Loucy (cell line): Measurements from ENCODE around the gene STON2.

ENCODE experiments used
- H2AFZ ChIP-seq: fragments of 200-600 bp; sonication (generic); 2 replicates; pipeline ENCODE4 v1.6.0; 2016; ENCODE audit warnings: antibody characterized with exemption, mild to moderate bottlenecking, low read length, moderate library complexity
- H3F3A ChIP-seq: fragments of 200-600 bp; 2 replicates; pipeline ENCODE4 v1.6.0; 2016; ENCODE audit warnings: antibody characterized with exemption, low read depth, mild to moderate bottlenecking
- H3K27me3 ChIP-seq: fragments of 200-600 bp; sonication (generic); 2 replicates; pipeline ENCODE4 v1.6.1; 2014; ENCODE audit warnings: low read length, mild to moderate bottlenecking; ENCODE audit not compliant: insufficient read depth, poor library complexity, severe bottlenecking
- H3K36me3 ChIP-seq: fragments of 200-600 bp; sonication (generic); 2 replicates; pipeline ENCODE4 v1.6.1; 2016; ENCODE audit warnings: low read length; ENCODE audit not compliant: insufficient read depth
- H3K4me1 ChIP-seq: fragments of 200-600 bp; sonication (generic); 2 replicates; pipeline ENCODE4 v1.5.1; 2014; ENCODE audit warnings: low read length, mild to moderate bottlenecking; ENCODE audit not compliant: insufficient read depth, poor library complexity, severe bottlenecking
- H3K4me2 ChIP-seq: fragments of 200-600 bp; sonication (generic); 2 replicates; pipeline ENCODE4 v1.6.0; 2014; ENCODE audit warnings: antibody characterized with exemption, low read length, low read depth, mild to moderate bottlenecking; ENCODE audit not compliant: poor library complexity, severe bottlenecking
- H3K4me3 ChIP-seq: fragments of 200-600 bp; sonication (generic); 2 replicates; pipeline ENCODE4 v1.5.1; 2014; ENCODE audit warnings: low read length, mild to moderate bottlenecking, mixed read lengths; ENCODE audit not compliant: poor library complexity, severe bottlenecking
- H3K79me2 ChIP-seq: fragments of 200-600 bp; sonication (generic); 2 replicates; pipeline ENCODE4 v1.6.1; 2014; ENCODE audit warnings: low read length; ENCODE audit not compliant: insufficient read depth
- H3K9ac ChIP-seq: fragments of 200-600 bp; sonication (generic); 2 replicates; pipeline ENCODE4 v1.6.0; 2014; ENCODE audit warnings: mild to moderate bottlenecking, low read depth, low read length, moderate library complexity; ENCODE audit not compliant: poor library complexity, severe bottlenecking
- H3K9me2 ChIP-seq: fragments of 200-600 bp; sonication (generic); replicated peaks from 2 replicates; pipeline ENCODE4 v1.6.1; 2016; ENCODE audit warnings: low read depth, low read length, mixed read lengths
- H3K9me3 ChIP-seq: fragments of 200-600 bp; sonication (generic); 2 replicates; pipeline ENCODE4 v1.6.1; 2014; ENCODE audit warnings: mild to moderate bottlenecking, antibody characterized with exemption, low read length, low read depth; ENCODE audit not compliant: insufficient read depth
- H4K20me1 ChIP-seq: fragments of 200-600 bp; sonication (generic); 2 replicates; pipeline ENCODE4 v1.6.0; 2014; ENCODE audit warnings: antibody characterized with exemption, low read length, mild to moderate bottlenecking; ENCODE audit not compliant: insufficient read depth, poor library complexity, severe bottlenecking
- EZH2phosphoT487 ChIP-seq: fragments of 200-600 bp; IDR thresholded peaks from 2 replicates; pipeline ENCODE4 v1.6.1; 2018; ENCODE audit warnings: antibody characterized with exemption, mild to moderate bottlenecking, moderate library complexity, borderline replicate concordance
- TF ChIP-seq, protein P1 (sequence below): fragments of 200-600 bp; sonication (generic); conservative IDR thresholded peaks from 2 replicates; pipeline ENCODE4 v1.5.1; 2014; ENCODE audit warnings: mild to moderate bottlenecking, antibody characterized with exemption, low read length

Gene STON2

GRCh38 chr14:81326451-81326850 is 73.7 kb downstream of the STON2 start:
- no peaks in the 10 kb centered on the region for H4K20me1 ChIP-seq
- no peaks in the 10 kb centered on the region for H3K9me2 ChIP-seq
- H2AFZ ChIP-seq = no peak overlapping the region
- H3K27me3 ChIP-seq = no peaks in the 10 kb centered on the region
- H3K79me2 ChIP-seq = no peaks in the 10 kb centered on the region
- no peaks in the 10 kb centered on the region for H3F3A ChIP-seq
- no peak overlapping the region for H3K4me3 ChIP-seq
- no peaks in the 10 kb centered on the region for H3K4me1 ChIP-seq
- no peak overlapping the region for H3K9ac ChIP-seq
- no peak for TF ChIP-seq EZH2phosphoT487
- TF ChIP-seq, protein P1, sequence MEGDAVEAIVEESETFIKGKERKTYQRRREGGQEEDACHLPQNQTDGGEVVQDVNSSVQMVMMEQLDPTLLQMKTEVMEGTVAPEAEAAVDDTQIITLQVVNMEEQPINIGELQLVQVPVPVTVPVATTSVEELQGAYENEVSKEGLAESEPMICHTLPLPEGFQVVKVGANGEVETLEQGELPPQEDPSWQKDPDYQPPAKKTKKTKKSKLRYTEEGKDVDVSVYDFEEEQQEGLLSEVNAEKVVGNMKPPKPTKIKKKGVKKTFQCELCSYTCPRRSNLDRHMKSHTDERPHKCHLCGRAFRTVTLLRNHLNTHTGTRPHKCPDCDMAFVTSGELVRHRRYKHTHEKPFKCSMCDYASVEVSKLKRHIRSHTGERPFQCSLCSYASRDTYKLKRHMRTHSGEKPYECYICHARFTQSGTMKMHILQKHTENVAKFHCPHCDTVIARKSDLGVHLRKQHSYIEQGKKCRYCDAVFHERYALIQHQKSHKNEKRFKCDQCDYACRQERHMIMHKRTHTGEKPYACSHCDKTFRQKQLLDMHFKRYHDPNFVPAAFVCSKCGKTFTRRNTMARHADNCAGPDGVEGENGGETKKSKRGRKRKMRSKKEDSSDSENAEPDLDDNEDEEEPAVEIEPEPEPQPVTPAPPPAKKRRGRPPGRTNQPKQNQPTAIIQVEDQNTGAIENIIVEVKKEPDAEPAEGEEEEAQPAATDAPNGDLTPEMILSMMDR = no peak
- no peaks in the 10 kb centered on the region for H3K36me3 ChIP-seq
- H3K4me2 ChIP-seq = no peak overlapping the region
- no peaks in the 10 kb centered on the region for H3K9me3 ChIP-seq

DNA sequence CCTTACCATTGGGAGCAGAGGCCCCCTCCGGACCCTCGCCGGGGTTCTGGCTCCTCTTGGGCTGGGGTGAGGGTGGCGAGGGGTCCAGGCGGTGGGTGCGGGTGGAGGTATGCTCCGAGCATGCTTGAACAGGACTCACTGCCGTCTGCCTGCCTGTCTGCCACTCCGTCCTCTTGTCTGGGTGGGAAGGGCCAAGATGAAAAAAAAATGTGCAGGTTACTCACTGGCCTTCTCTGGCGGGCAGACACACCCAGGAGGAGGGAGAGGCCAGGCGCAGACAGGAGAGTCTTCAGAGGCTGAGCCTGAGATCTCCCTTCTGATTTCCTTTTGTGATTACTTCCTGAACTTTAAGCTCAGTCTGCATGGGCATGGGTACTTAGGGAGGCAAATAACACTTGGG is 76.1 kb downstream of the STON2 start:
- Histone ChIP-seq H3K9ac (no peak overlapping the region), H2AFZ (no peak overlapping the region), H3K36me3 (no peaks in the 10 kb centered on the region), H3K9me3 (no peaks in the 10 kb centered on the region), H3K4me3 (no peak overlapping the region), H4K20me1 (no peaks in the 10 kb centered on the region), H3K27me3 (no peaks in the 10 kb centered on the region), H3K9me2 (no peaks in the 10 kb centered on the region), H3K4me1 (no peaks in the 10 kb centered on the region), H3K79me2 (no peaks in the 10 kb centered on the region), H3F3A (no peaks in the 10 kb centered on the region), H3K4me2 (no peak overlapping the region)
- no peak for TF ChIP-seq EZH2phosphoT487
- TF ChIP-seq, protein P1 = no peak

- no peak overlapping the region for H3K9ac ChIP-seq
- no peaks in the 10 kb centered on the region for H4K20me1 ChIP-seq
- H3K9me2 ChIP-seq = no peaks in the 10 kb centered on the region
- TF ChIP-seq, protein P1 = no peak
- TF ChIP-seq EZH2phosphoT487 = no peak
- H2AFZ ChIP-seq = no peak overlapping the region
- H3F3A ChIP-seq = no peaks in the 10 kb centered on the region
- no peaks in the 10 kb centered on the region for H3K27me3 ChIP-seq
- H3K79me2 ChIP-seq = no peaks in the 10 kb centered on the region
- no peak overlapping the region for H3K4me2 ChIP-seq
- H3K9me3 ChIP-seq = no peaks in the 10 kb centered on the region
- H3K36me3 ChIP-seq = no peaks in the 10 kb centered on the region
- H3K4me3 ChIP-seq = no peak overlapping the region
- H3K4me1 ChIP-seq = no peaks in the 10 kb centered on the region
Measured at GRCh38 chr14:81323093-81323492, 77.0 kb downstream of the STON2 start.
